Stimulated activated CD8-positive, alpha-beta memory T cell treated with anti-CD3 and anti-CD28 coated beads, Interleukin-15, amount 100 ng/mL, for 24 hours (primary cell): ENCODE data around the gene ACSS1.

Source experiments
- DNase-seq: peaks from one replicate; pipeline ENCODE4 v3.0.0-alpha.2; 2020; ENCODE audit warnings: low read depth

Gene ACSS1

GRCh38 chr20:25078662-25079061 lies 20.7 kb upstream of the ACSS1 start:
- DNase-seq: no peak

GRCh38 chr20:25077610-25078169 lies 19.8 kb upstream of the ACSS1 start:
- no peak for DNase-seq

- DNase-seq: no peak
Observed at GRCh38 chr20:25076731-25077609, 19.0 kb upstream of the ACSS1 start.

GRCh38 chr20:25076201-25076600 lies 18.3 kb upstream of the ACSS1 start:
- no peak for DNase-seq

- DNase-seq: no peak
Observed at GRCh38 chr20:25073544-25073943, 15.6 kb upstream of the ACSS1 start.

GRCh38 chr20:25072226-25072811 lies 14.4 kb upstream of the ACSS1 start:
- no peak for DNase-seq

GRCh38 chr20:25071734-25072133 lies 13.8 kb upstream of the ACSS1 start:
- no peak for DNase-seq

GRCh38 chr20:25070821-25071473 lies 13.0 kb upstream of the ACSS1 start:
- DNase-seq: no peak

- no peak for DNase-seq
Observed at GRCh38 chr20:25067102-25067987, 9.4 kb upstream of the ACSS1 start.

GRCh38 chr20:25066386-25066785 lies 8.4 kb upstream of the ACSS1 start:
- no peak for DNase-seq

- DNase-seq: no peak
Observed at GRCh38 chr20:25065625-25066338, 7.8 kb upstream of the ACSS1 start.

GRCh38 chr20:25065072-25065624 lies 7.2 kb upstream of the ACSS1 start:
- no peak for DNase-seq

GRCh38 chr20:25064561-25065071 lies 6.7 kb upstream of the ACSS1 start:
- no peak for DNase-seq

GRCh38 chr20:25063981-25064380 lies 6.0 kb upstream of the ACSS1 start:
- DNase-seq: no peak

- DNase-seq: no peak
Observed at GRCh38 chr20:25063546-25063945, 5.6 kb upstream of the ACSS1 start.

GRCh38 chr20:25062841-25063240 lies 4.9 kb upstream of the ACSS1 start:
- DNase-seq: no peak

GRCh38 chr20:25061821-25062530 lies 4.0 kb upstream of the ACSS1 start:
- DNase-seq: no peak

- no peak for DNase-seq
Observed at GRCh38 chr20:25061103-25061799, 3.3 kb upstream of the ACSS1 start.

GRCh38 chr20:25059866-25060465 lies 2.0 kb upstream of the ACSS1 start:
- no peak for DNase-seq
